H1 (cell line): ENCODE results near the gene PDE4D. TPM values are rescaled to one million over a fixed set of nuclear protein-coding genes. Genes with fewer than 3 reads are reported as not detected.

Experiments used
- CHD1 ChIP-seq: IDR thresholded peaks from 2 replicates; pipeline ENCODE4 v1.6.1; 2012; ENCODE audit warnings: low read depth, low read length, improper control_type of control experiment
- NANOG ChIP-seq: IDR thresholded peaks from 2 replicates; pipeline ENCODE4 v1.6.1; 2011; ENCODE audit warnings: low read length, low read depth, mild to moderate bottlenecking, inconsistent platforms; ENCODE audit not compliant: insufficient read depth, poor library complexity, severe bottlenecking
- polyA plus RNA-seq, 7 experiments: library from polyadenylated mRNA; depleted of rRNA in 3 of 7; stranded (reverse) in 5 of 7; unstranded in 2 of 7; fragments of >200 nt in 5 of 7; fragments of 200-250 nt in 2 of 7; gene quantifications; 1 replicate in 5 of 7; 2 replicates in 1 of 7; 4 replicates in 1 of 7; pipeline versions ENCODE4 v1.2.1 to v1.2.3, GENCODE V29; 2011 to 2013; ENCODE audit warnings: missing spikeins in 2 of 7, mixed read lengths in 2 of 7
- total RNA-seq: library from RNA; stranded (reverse); fragmentation: NEBNext Ultra II Directional; extraction: Animal tissue kit (Norgen Biotek cat#: 25700); gene quantifications from 2 replicates; pipeline ENCODE4 v1.2.1, GENCODE V29; 2021
- TF ChIP-seq, protein P1 (sequence below): fragments of 300-600 bp; sonication (generic); IDR thresholded peaks from 2 replicates; pipeline ENCODE4 v1.7.1; 2012; ENCODE audit warnings: low read length, moderate library complexity, mild to moderate bottlenecking, inconsistent platforms; ENCODE audit not compliant: insufficient replicate concordance

The PDE4D gene
- total and polyA plus RNA-seq, 2 of the 8 experiments (the other 6 are each of a cell fraction or from before 2014, with no cell fraction given) = 2.3 to 3.7 TPM

DNA sequence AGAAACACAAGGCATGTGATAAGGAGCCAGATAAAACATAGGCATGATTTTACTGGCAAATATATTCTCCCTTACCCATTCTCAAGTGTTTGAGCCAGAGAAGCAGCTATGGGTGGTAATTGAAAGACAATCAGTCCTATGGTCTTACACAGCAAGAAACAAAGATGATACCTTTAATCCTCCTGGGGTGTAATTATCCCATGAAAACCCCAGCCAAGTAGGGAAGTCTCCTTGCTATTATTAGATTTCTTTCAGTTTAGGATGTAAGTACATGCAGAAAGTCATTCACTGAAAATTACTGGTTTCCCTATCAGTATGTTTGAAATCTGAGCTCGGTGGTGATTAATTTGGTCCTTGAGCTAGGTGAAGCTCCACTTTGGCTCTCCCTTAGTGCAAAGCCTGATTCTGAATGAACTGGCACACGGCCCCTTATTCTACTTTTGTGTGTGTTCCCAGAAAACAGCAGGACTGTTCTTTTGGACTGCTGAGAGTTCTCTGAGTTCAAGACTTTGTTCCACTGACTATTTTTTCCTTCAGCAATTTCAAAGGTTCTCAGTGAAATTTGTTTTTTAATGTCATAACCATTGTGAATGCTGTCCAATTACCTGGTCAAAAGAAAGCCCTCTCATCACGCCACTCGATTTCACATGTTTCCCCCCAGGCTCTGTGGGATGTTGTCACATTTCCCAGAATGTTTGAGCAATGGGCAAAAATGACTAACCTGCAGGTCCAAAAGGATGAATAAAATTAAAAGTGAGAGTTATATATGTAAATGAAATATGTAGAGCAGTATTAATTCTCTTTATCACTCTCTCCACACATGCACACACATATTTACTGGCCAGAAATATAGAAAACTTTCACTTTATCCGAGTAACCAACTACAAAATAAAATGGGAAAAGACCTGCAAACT lies 967.6 kb downstream of the PDE4D start (continued):
- TF ChIP-seq, protein P1, sequence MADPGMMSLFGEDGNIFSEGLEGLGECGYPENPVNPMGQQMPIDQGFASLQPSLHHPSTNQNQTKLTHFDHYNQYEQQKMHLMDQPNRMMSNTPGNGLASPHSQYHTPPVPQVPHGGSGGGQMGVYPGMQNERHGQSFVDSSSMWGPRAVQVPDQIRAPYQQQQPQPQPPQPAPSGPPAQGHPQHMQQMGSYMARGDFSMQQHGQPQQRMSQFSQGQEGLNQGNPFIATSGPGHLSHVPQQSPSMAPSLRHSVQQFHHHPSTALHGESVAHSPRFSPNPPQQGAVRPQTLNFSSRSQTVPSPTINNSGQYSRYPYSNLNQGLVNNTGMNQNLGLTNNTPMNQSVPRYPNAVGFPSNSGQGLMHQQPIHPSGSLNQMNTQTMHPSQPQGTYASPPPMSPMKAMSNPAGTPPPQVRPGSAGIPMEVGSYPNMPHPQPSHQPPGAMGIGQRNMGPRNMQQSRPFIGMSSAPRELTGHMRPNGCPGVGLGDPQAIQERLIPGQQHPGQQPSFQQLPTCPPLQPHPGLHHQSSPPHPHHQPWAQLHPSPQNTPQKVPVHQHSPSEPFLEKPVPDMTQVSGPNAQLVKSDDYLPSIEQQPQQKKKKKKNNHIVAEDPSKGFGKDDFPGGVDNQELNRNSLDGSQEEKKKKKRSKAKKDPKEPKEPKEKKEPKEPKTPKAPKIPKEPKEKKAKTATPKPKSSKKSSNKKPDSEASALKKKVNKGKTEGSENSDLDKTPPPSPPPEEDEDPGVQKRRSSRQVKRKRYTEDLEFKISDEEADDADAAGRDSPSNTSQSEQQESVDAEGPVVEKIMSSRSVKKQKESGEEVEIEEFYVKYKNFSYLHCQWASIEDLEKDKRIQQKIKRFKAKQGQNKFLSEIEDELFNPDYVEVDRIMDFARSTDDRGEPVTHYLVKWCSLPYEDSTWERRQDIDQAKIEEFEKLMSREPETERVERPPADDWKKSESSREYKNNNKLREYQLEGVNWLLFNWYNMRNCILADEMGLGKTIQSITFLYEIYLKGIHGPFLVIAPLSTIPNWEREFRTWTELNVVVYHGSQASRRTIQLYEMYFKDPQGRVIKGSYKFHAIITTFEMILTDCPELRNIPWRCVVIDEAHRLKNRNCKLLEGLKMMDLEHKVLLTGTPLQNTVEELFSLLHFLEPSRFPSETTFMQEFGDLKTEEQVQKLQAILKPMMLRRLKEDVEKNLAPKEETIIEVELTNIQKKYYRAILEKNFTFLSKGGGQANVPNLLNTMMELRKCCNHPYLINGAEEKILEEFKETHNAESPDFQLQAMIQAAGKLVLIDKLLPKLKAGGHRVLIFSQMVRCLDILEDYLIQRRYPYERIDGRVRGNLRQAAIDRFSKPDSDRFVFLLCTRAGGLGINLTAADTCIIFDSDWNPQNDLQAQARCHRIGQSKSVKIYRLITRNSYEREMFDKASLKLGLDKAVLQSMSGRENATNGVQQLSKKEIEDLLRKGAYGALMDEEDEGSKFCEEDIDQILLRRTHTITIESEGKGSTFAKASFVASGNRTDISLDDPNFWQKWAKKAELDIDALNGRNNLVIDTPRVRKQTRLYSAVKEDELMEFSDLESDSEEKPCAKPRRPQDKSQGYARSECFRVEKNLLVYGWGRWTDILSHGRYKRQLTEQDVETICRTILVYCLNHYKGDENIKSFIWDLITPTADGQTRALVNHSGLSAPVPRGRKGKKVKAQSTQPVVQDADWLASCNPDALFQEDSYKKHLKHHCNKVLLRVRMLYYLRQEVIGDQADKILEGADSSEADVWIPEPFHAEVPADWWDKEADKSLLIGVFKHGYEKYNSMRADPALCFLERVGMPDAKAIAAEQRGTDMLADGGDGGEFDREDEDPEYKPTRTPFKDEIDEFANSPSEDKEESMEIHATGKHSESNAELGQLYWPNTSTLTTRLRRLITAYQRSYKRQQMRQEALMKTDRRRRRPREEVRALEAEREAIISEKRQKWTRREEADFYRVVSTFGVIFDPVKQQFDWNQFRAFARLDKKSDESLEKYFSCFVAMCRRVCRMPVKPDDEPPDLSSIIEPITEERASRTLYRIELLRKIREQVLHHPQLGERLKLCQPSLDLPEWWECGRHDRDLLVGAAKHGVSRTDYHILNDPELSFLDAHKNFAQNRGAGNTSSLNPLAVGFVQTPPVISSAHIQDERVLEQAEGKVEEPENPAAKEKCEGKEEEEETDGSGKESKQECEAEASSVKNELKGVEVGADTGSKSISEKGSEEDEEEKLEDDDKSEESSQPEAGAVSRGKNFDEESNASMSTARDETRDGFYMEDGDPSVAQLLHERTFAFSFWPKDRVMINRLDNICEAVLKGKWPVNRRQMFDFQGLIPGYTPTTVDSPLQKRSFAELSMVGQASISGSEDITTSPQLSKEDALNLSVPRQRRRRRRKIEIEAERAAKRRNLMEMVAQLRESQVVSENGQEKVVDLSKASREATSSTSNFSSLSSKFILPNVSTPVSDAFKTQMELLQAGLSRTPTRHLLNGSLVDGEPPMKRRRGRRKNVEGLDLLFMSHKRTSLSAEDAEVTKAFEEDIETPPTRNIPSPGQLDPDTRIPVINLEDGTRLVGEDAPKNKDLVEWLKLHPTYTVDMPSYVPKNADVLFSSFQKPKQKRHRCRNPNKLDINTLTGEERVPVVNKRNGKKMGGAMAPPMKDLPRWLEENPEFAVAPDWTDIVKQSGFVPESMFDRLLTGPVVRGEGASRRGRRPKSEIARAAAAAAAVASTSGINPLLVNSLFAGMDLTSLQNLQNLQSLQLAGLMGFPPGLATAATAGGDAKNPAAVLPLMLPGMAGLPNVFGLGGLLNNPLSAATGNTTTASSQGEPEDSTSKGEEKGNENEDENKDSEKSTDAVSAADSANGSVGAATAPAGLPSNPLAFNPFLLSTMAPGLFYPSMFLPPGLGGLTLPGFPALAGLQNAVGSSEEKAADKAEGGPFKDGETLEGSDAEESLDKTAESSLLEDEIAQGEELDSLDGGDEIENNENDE = peak; percentile 58
- TF ChIP-seq NANOG = peak; percentile 66
- no peak for TF ChIP-seq CHD1
